HepG2 (cell line): ENCODE measurements around the gene TMEM219. TPM values are rescaled to one million over a fixed set of nuclear protein-coding genes. Genes with fewer than 3 reads are reported as not detected.

Source experiments
- BRF2 ChIP-seq: sonication (generic); formaldehyde crosslinking; IDR thresholded peaks from 2 replicates; pipeline ENCODE4 v1.8.1; 2022; ENCODE audit warnings: mild to moderate bottlenecking, missing genetic modification reagents
- ELF4 ChIP-seq: sonication (generic); formaldehyde crosslinking; IDR thresholded peaks from 2 replicates; pipeline ENCODE4 v1.5.0; 2020; ENCODE audit warnings: missing genetic modification reagents, mild to moderate bottlenecking, moderate library complexity, borderline replicate concordance
- ETV5 ChIP-seq: IDR thresholded peaks from 2 replicates; pipeline ENCODE4 v1.6.1; 2018; ENCODE audit warnings: missing biosample characterization, missing genetic modification reagents, inconsistent platforms, borderline replicate concordance
- HMG20B ChIP-seq: conservative IDR thresholded peaks from 2 replicates; pipeline ENCODE4 v1.6.1; 2016; ENCODE audit warnings: missing genetic modification reagents, missing compliant biosample characterization
- HNF4G ChIP-seq, 2 experiments: sonication (generic) in 1 of 2; formaldehyde crosslinking in 1 of 2; IDR thresholded peaks; 2 replicates each; pipeline versions ENCODE4 v1.4.0 to v1.6.1; 2011 to 2020; ENCODE audit warnings: borderline replicate concordance in 2 of 2, low read depth in 2 of 2, mild to moderate bottlenecking in 2 of 2, low read length in 1 of 2, missing genetic modification reagents in 1 of 2, moderate library complexity in 1 of 2
- IRF2 ChIP-seq: IDR thresholded peaks from 2 replicates; pipeline ENCODE4 v1.6.1; 2018; ENCODE audit warnings: missing genetic modification reagents, missing compliant biosample characterization
- MIER2 ChIP-seq: IDR thresholded peaks from 2 replicates; pipeline ENCODE4 v1.6.1; 2016; ENCODE audit warnings: missing biosample characterization, missing genetic modification reagents
- NFATC3 ChIP-seq: sonication (generic); formaldehyde crosslinking; IDR thresholded peaks from 2 replicates; pipeline ENCODE4 v1.5.1; 2020; ENCODE audit warnings: mild to moderate bottlenecking, missing genetic modification reagents
- ONECUT2 ChIP-seq: sonication (generic); formaldehyde crosslinking; IDR thresholded peaks from 2 replicates; pipeline ENCODE4 v1.4.0; 2020; ENCODE audit warnings: missing genetic modification reagents
- PRDM15 ChIP-seq: sonication (generic); formaldehyde crosslinking; IDR thresholded peaks from 2 replicates; pipeline ENCODE4 v1.4.0; 2020; ENCODE audit warnings: missing genetic modification reagents
- RAD21 ChIP-seq: fragments of 450-650 bp; formaldehyde crosslinking; IDR thresholded peaks from 2 replicates; pipeline ENCODE4 v1.5.0; 2020; ENCODE audit warnings: mild to moderate bottlenecking
- RXRA ChIP-seq: sonication (generic); formaldehyde crosslinking; IDR thresholded peaks from 2 replicates; pipeline ENCODE4 v1.5.1; 2020; ENCODE audit warnings: missing genetic modification reagents
- ZBTB14 ChIP-seq: sonication (generic); formaldehyde crosslinking; IDR thresholded peaks from 2 replicates; pipeline ENCODE4 v1.4.0; 2020; ENCODE audit warnings: missing genetic modification reagents
- ZBTB21 ChIP-seq: sonication (generic); formaldehyde crosslinking; IDR thresholded peaks from 2 replicates; pipeline ENCODE4 v1.4.0; 2020; ENCODE audit warnings: missing genetic modification reagents
- ZBTB49 ChIP-seq: sonication (generic); formaldehyde crosslinking; IDR thresholded peaks from 2 replicates; pipeline ENCODE4 v1.4.0; 2020; ENCODE audit warnings: missing genetic modification reagents, borderline replicate concordance
- ZNF136 ChIP-seq: sonication (generic); formaldehyde crosslinking; IDR thresholded peaks from 2 replicates; pipeline ENCODE4 v1.8.1; 2022; ENCODE audit warnings: low read depth, mild to moderate bottlenecking, moderate library complexity, missing genetic modification reagents
- ZNF512 ChIP-seq: sonication (generic); formaldehyde crosslinking; IDR thresholded peaks from 2 replicates; pipeline ENCODE4 v1.4.0; 2020; ENCODE audit warnings: mild to moderate bottlenecking, missing genetic modification reagents
- polyA plus RNA-seq, 8 experiments: library from polyadenylated mRNA; depleted of rRNA in 3 of 8; stranded (reverse) in 7 of 8; unstranded in 1 of 8; fragments of >200 nt; fragmentation: Illumina TruSeq in 4 of 8; extraction: Trizol in 4 of 8; gene quantifications; 2 replicates each; pipeline versions ENCODE4 v1.2.1 to v1.2.3, GENCODE V29; 2011 to 2016; ENCODE audit warnings: low read depth in 4 of 8, missing spikeins in 1 of 8, mixed read lengths in 1 of 8; ENCODE audit not compliant: insufficient read depth in 1 of 8
- total RNA-seq, 5 experiments: library from RNA; depleted of rRNA; stranded (reverse); fragments of >200 nt; fragmentation: Illumina TruSeq; extraction: Trizol; gene quantifications; 2 replicates each; pipeline ENCODE4 v1.2.3, GENCODE V29; 2016; ENCODE audit warnings: low read depth in 1 of 5

TMEM219 gene
- total and polyA plus RNA-seq, 2 of the 13 experiments (the other 11 are each of a cell fraction or from before 2014, with no cell fraction given) = 105 to 115 TPM

- TF ChIP-seq HMG20B (CRISPR knock-in tag) (no peak), ZBTB14 (CRISPR knock-in tag) (peak; percentile 84), ZNF512 (CRISPR knock-in tag) (no peak), HNF4G (IDR thresholded peaks at IDR 0.05; ENCODE audit: borderline replicate concordance, low read depth, low read length) (no peak; the same call in 1 of the 2 replicates), HNF4G (CRISPR knock-in tag; IDR thresholded peaks at IDR 0.05; ENCODE audit: borderline replicate concordance, low read depth) (peak; percentile 34; the same call in 1 of the 2 replicates), ZBTB49 (CRISPR knock-in tag) (peak; percentile 18; the same call in 1 of the 2 replicates), PRDM15 (CRISPR knock-in tag) (no peak), ETV5 (peak; percentile 54), ELF4 (CRISPR knock-in tag) (peak; percentile 38; the same call in 1 of the 2 replicates), ZBTB21 (CRISPR knock-in tag) (peak; percentile 13; the same call in 1 of the 2 replicates), IRF2 (peak; percentile 74), NFATC3 (CRISPR knock-in tag) (peak; percentile 59; the same call in 1 of the 2 replicates), BRF2 (CRISPR knock-in tag) (peak; percentile 74; the same call in 1 of the 2 replicates), RXRA (CRISPR knock-in tag) (peak; percentile 45; the same call in 1 of the 2 replicates), ONECUT2 (CRISPR knock-in tag) (peak; percentile 54; the same call in 1 of the 2 replicates), ZNF136 (CRISPR knock-in tag) (0 out of 2 replicates have a peak, but pooled peaks have one; percentile 24), MIER2 (CRISPR knock-in tag) (0 out of 2 replicates have a peak, but pooled peaks have one; percentile 60), RAD21 (CRISPR knock-in tag) (peak; percentile 5)
Measured at GRCh38 chr16:29973384-29974246, 11.7 kb downstream of the TMEM219 start, which contains the start of gene TAOK2 (continued).
